Stimulated activated CD8-positive, alpha-beta memory T cell treated with anti-CD3 and anti-CD28 coated beads, Interleukin-4, amount 100 ng/mL, for 4 hours (primary cell): Measurements from ENCODE around the gene SREBF1.
A peak's percentile ranks its signal among the peaks of the same experiment; 100 is the strongest.

Experiments used
- DNase-seq, 2 donors: peaks; one replicate each; pipeline ENCODE4 v3.0.0-alpha.2; 2020; ENCODE audit warnings: low read depth in 2 of 2, low spot score in 1 of 2

Gene SREBF1

DNA sequence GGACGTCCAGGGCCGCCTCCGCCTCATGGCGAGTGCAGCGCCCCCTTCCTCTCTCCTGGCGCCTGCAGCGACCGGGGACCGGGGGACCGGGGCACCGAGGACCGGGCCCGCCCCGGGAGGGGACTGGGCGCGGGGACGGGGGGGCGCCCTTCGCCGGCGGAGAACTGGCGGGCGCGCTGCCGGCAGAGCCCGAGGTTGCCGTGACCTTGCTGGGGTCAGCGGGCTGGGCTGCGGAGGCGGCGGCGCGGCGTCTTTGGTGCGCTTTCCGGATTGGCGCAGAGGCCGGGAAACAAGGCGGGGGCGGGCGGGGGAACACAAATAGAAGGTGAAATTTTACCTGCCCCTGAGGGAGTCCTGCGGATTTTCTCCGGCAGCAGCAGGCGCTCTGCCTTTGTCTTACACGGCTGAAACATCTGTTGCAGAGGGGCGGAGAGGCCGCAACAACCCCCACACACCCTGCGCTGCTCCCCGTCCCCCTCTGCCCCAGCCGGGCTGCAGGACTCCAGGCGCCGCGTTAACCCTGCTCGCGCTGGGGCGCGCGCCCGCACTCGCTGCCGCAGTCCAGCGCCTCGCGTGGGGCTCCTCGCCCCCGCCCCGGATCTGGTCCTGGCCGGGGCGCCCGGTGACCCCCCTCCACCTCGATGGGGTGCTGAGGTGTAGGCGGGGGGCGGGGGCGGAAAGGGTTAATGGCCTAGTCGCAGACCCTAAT is 53.5 kb downstream of the SREBF1 start:
- peak in 1 of 2 donors; percentile 41 for DNase-seq

GRCh38 chr17:17782523-17783115 is 54.2 kb downstream of the SREBF1 start:
- DNase-seq, result no peak

GRCh38 chr17:17781591-17782496 is 54.9 kb downstream of the SREBF1 start:
- peak in 1 of 2 donors; percentile 16 for DNase-seq

GRCh38 chr17:17780922-17781590 is 55.7 kb downstream of the SREBF1 start:
- DNase-seq, result no peak

- no peak for DNase-seq
These were observed 57.7 kb downstream of the SREBF1 start for GRCh38 chr17:17779015-17779611.

GRCh38 chr17:17778308-17779014 is 58.3 kb downstream of the SREBF1 start:
- DNase-seq, result no peak

GRCh38 chr17:17776889-17777288 is 59.9 kb downstream of the SREBF1 start:
- no peak for DNase-seq

DNA sequence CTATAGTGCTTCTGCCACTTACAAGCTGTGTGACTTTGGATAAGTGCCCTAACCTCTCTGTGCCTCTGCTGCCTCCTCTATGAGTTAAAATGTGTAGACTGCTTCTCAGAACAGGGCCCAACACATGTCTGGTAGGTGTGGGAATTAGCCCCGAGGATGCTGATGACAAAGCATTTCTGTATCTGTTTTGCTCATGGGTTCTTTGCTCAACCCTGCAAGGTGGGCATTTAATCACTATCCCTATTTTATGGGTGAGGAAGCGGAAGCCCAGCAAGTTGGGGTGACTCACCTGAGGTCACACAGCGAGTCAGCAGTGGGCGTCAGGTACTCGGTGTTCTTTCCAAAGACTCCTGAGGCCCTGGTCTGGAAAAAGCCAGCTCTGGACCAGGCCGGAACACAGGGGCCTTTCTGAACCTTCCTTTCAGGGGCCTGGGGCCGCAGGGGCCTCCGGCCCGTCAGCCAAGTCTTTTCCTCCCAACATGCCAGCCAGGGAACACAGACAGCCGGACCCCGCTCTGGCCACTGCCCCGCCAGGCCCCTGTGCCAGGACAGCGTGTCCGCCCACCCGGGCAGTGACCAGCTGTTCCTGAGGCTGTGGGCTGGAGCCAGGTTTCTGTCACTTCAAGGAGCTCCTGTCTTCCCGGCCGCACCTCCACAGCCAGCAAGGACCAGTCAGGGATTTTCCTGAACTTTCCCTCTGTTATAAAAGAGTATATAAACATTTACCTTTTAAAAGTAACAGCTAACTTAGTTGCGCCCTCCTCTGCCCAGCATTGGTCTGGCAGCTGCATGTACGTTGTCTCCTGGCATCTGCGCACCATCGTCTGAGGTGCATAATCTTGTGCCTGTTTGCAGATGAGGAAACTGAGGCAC is 62.5 kb downstream of the SREBF1 start:
- no peak for DNase-seq

GRCh38 chr17:17772231-17772630 is 64.6 kb downstream of the SREBF1 start:
- DNase-seq, result no peak

DNA sequence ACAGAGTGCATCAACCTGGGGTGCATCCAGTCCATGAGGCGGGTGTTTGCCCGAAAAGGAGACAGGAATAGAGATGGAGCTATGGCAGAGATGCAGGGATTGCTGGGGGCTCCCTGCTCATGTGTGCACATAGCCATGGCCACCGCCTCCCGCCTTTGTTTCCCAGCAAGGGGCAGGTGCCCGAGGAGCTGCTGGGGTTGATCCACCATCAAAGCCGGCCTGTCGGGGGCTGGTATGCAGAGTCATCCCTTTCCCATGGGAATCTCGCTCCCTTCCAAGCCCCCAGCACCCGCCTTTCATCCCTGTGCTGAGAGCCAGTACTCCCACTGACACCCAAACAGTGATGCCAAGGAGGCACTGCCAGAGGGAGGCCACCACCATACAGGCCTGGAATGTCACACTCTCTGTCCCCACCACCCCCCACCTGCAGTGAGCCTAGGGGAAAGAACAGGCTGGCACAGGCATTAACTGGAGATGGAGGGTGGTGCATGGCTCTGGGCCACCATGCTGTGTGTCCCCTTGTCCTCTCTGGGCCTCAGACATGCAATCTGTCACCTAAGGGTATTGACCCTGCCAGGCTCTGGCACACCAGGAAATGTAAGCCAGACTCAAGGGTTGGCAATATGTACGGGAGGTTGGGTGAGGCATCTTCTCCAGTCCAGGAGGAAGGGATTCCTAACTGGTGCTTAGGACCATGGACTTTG is 65.1 kb downstream of the SREBF1 start:
- no peak for DNase-seq

- DNase-seq, result no peak
These were observed 66.1 kb downstream of the SREBF1 start for GRCh38 chr17:17770632-17771044.

GRCh38 chr17:17769869-17770631 is 66.7 kb downstream of the SREBF1 start:
- no peak for DNase-seq

DNA sequence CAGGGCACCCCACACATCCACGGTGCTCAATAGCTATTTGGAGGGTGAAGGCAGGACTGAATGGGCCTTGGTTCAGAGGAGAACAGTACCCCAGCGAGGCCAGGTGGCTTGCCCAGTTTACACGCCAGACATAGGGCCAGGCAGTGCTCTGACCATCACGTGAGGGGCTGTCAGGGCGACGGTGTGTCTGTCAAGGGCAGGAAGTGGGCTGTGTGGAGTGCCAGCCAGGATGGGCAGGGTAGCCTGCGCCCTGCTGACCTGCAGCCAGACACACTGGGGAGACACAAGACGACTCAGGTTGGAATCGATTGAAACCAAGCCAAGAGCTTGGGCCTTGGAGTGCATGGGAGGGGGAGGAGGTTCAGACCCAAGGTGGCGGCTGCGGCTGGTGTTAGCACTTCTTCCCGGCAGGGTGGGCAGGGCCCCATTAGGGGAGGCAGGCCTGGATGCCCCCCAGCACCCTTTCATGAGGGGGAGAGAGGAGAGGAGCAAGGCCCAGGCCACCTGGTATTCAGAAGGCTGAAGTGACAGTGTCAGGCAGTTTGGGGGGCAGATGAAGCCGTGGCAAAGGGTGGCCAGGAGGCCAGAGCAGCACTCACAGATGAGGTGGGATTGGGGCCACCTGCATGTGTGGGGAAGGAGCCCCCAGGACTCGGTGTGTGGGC is 68.2 kb downstream of the SREBF1 start:
- no peak for DNase-seq

DNA sequence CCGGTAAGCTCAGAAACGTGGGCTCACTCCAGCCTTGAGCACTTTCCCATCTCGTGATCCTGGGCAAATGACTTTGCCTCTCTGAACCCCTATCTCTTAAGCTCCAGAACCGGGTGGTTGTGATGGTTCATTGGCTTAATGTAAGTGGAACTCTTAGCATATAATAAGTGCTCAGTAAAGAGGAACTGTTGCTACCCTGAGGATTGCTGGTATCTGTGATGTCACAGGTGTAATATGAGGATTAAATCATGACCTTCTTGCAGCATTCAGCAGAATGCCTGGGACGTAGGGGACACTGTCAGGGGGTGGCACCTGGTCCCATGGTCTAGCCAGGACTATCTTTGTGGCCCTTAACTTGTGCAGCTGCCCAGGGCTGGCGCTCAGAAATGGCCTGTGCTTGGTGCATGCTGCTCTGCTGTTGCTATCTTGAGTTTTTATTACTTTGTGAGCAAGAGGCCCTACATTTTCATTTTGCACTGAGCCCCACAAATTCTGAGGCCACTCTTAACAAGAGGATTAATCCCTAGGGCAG is 68.8 kb downstream of the SREBF1 start:
- DNase-seq, result no peak

GRCh38 chr17:17767154-17767869 is 69.5 kb downstream of the SREBF1 start:
- no peak for DNase-seq

- DNase-seq, result no peak
These were observed 70.1 kb downstream of the SREBF1 start for GRCh38 chr17:17766744-17767120.
